Endothelial cell of umbilical vein (primary cell): Measurements from ENCODE around the gene CDH22. TPM values are rescaled to one million over a fixed set of nuclear protein-coding genes. Genes with fewer than 3 reads are reported as not detected.

Source experiments
- BruUV-seq: library from RNA; stranded (reverse); fragments of 400-500 nt; replicated peaks from 2 replicates; lab custom pipeline; 2021; lab: Mats Ljungman, UMichigan
- CTCF ChIA-PET: fragments of 300-600, 350-600 bp; sonication (Branson Sonifier 250); formaldehyde crosslinking; loops from one replicate; lab custom pipeline; 2021; ENCODE audit warnings: antibody characterized with exemption, inconsistent platforms; lab: Charles Lee
- POLR2A ChIA-PET: fragments of 300-600, 350-600 bp; sonication (Branson Sonifier 250); formaldehyde crosslinking; loops from one replicate; lab custom pipeline; 2021; ENCODE audit warnings: antibody characterized with exemption, inconsistent platforms; lab: Charles Lee
- DNase-seq: peaks from one replicate; pipeline ENCODE4 v3.0.0-alpha.2; 2011; ENCODE audit warnings: low read depth, low spot score
- FAIRE-seq: peaks from 2 replicates; lab custom pipeline; 2011; peaks lifted over from hg19 to GRCh38; lab: Jason Lieb, UNC
- H2AFZ ChIP-seq: 2 replicates; pipeline ENCODE4 v1.6.0; 2012; ENCODE audit warnings: low read depth, low read length, control low read depth, inconsistent platforms
- H3K27ac ChIP-seq: 2 replicates; pipeline ENCODE4 v1.5.1; 2011; ENCODE audit warnings: low read depth, mild to moderate bottlenecking, control low read depth, low read length, moderate library complexity; ENCODE audit not compliant: insufficient read depth
- H3K27me3 ChIP-seq, 2 experiments: 2 replicates each; pipeline versions ENCODE4 v1.6.0 to v1.6.1; 2011; ENCODE audit warnings: low read length in 2 of 2, mixed read lengths in 1 of 2; ENCODE audit not compliant: control insufficient read depth in 2 of 2, insufficient read depth in 2 of 2
- H3K36me3 ChIP-seq, 2 experiments: 2 replicates in 1 of 2; 3 replicates in 1 of 2; pipeline ENCODE4 v1.5.1; 2011; ENCODE audit warnings: low read length in 2 of 2, mild to moderate bottlenecking in 1 of 2, moderate library complexity in 1 of 2; ENCODE audit not compliant: control insufficient read depth in 2 of 2, insufficient read depth in 2 of 2; ENCODE audit errors: extremely low read depth in 1 of 2
- H3K4me1 ChIP-seq: 3 replicates; pipeline ENCODE4 v1.5.1; 2011; ENCODE audit warnings: mild to moderate bottlenecking, low read length; ENCODE audit not compliant: control insufficient read depth, insufficient read depth; ENCODE audit errors: extremely low read depth
- H3K4me2 ChIP-seq: 2 replicates; pipeline ENCODE4 v1.6.1; 2011; ENCODE audit warnings: low read length, control low read depth, mixed read lengths; ENCODE audit not compliant: insufficient read depth
- H3K4me3 ChIP-seq, 3 experiments: fragments of 200-600 bp in 1 of 3; sonication (generic), shearing (Covaris generic) in 1 of 3; replicated peaks in 1 of 3; 2 replicates each; pipeline ENCODE4 v1.5.1; 2011 to 2016; ENCODE audit warnings: control low read depth in 3 of 3, low read length in 3 of 3, mild to moderate bottlenecking in 2 of 3, inconsistent platforms in 1 of 3, low read depth in 1 of 3, moderate library complexity in 1 of 3; ENCODE audit not compliant: insufficient read depth in 1 of 3
- H3K79me2 ChIP-seq: 2 replicates; pipeline ENCODE4 v1.6.0; 2012; ENCODE audit warnings: low read length, inconsistent platforms; ENCODE audit not compliant: control insufficient read depth, insufficient read depth
- H3K9ac ChIP-seq: replicated peaks from 2 replicates; pipeline ENCODE3; 2011; ENCODE audit warnings: low read length, control low read depth; ENCODE audit not compliant: insufficient read depth; ENCODE audit errors: extremely low read depth
- H3K9me1 ChIP-seq: replicated peaks from 3 replicates; pipeline ENCODE4 v1.6.0; 2011; ENCODE audit warnings: mild to moderate bottlenecking, low read length; ENCODE audit not compliant: control insufficient read depth, insufficient read depth; ENCODE audit errors: extremely low read depth
- H3K9me3 ChIP-seq: replicated peaks from 2 replicates; pipeline ENCODE4 v1.5.1; 2012; ENCODE audit warnings: low read length, inconsistent platforms; ENCODE audit not compliant: control insufficient read depth, insufficient read depth
- H4K20me1 ChIP-seq: replicated peaks from 2 replicates; pipeline ENCODE3; 2011; ENCODE audit warnings: mild to moderate bottlenecking, low read length; ENCODE audit not compliant: control insufficient read depth, insufficient read depth; ENCODE audit errors: extremely low read depth
- CTCF ChIP-seq, 2 donors: IDR thresholded peaks; 1 replicate in 1 of 2; 2 replicates in 1 of 2; pipeline ENCODE4 v1.5.1; 2011; ENCODE audit warnings: low read length in 2 of 2, mild to moderate bottlenecking in 2 of 2, moderate library complexity in 2 of 2, control low read depth in 1 of 2, inconsistent platforms in 1 of 2, low read depth in 1 of 2; ENCODE audit not compliant: insufficient read depth in 1 of 2; ENCODE audit errors: extremely low read depth in 1 of 2
- EZH2 ChIP-seq: IDR thresholded peaks from 2 replicates; pipeline ENCODE4 v1.6.1; 2012; ENCODE audit warnings: borderline replicate concordance, low read depth, mild to moderate bottlenecking, moderate library complexity, low read length, inconsistent platforms; ENCODE audit not compliant: severe bottlenecking
- FOS ChIP-seq: IDR thresholded peaks from 2 replicates; pipeline ENCODE4 v1.6.1; 2011; ENCODE audit warnings: mild to moderate bottlenecking, low read length, moderate library complexity, borderline replicate concordance; ENCODE audit not compliant: insufficient read depth
- GATA2 ChIP-seq: IDR thresholded peaks from 2 replicates; pipeline ENCODE4 v1.7.0; 2011; ENCODE audit warnings: low read depth, mild to moderate bottlenecking, moderate library complexity, mixed read lengths, low read length; ENCODE audit not compliant: insufficient read length, insufficient read depth
- JUN ChIP-seq: IDR thresholded peaks from 2 replicates; pipeline ENCODE4 v1.6.1; 2011; ENCODE audit warnings: borderline replicate concordance, low read depth; ENCODE audit not compliant: insufficient read length, insufficient read depth
- MAX ChIP-seq: IDR thresholded peaks from 2 replicates; pipeline ENCODE4 v1.6.1; 2011; ENCODE audit not compliant: insufficient read depth, insufficient read length
- MYC ChIP-seq: IDR thresholded peaks from one replicate; pipeline ENCODE4 v1.6.1; 2011; ENCODE audit warnings: mild to moderate bottlenecking, low read depth, low read length
- POLR2A ChIP-seq: IDR thresholded peaks from 2 replicates; pipeline ENCODE4 v1.6.1; 2012; ENCODE audit warnings: low read depth, mild to moderate bottlenecking, control low read depth, low read length
- POLR2AphosphoS5 ChIP-seq: IDR thresholded peaks from 2 replicates; pipeline ENCODE4 v1.6.1; 2012; ENCODE audit warnings: low read depth, mild to moderate bottlenecking, control low read depth, low read length, moderate library complexity; ENCODE audit not compliant: insufficient read depth
- dilution Hi-C: fragments of 300-500 bp; cut with MboI; formaldehyde crosslinking; loops from one replicate; pipeline ENCODE4 v1.15.0; 2019; ENCODE audit warnings: low sequenced_read_pairs; ENCODE audit not compliant: extremely low pct_ligation_motif_present
- intact Hi-C: fragments of 100-400 bp; cut with micrococcal nuclease; formaldehyde crosslinking; loops from one replicate; pipeline ENCODE4 v1.10.0; 2022
- polyA plus RNA-seq, 4 experiments: library from polyadenylated mRNA; depleted of rRNA in 3 of 4; stranded (reverse) in 3 of 4; unstranded in 1 of 4; fragments of >200 nt; gene quantifications; 2 replicates each; pipeline versions ENCODE4 v1.2.1 to v1.2.3, GENCODE V29; 2011 to 2012; ENCODE audit warnings: missing spikeins in 1 of 4
- total RNA-seq: library from RNA; stranded (reverse); gene quantifications from 2 replicates; pipeline ENCODE4 v1.2.3, GENCODE V29; 2021

Gene CDH22
- total and polyA plus RNA-seq, 2 donors (not counting 3 experiments of a cell fraction or from before 2014, with no cell fraction given), result not detected

DNA sequence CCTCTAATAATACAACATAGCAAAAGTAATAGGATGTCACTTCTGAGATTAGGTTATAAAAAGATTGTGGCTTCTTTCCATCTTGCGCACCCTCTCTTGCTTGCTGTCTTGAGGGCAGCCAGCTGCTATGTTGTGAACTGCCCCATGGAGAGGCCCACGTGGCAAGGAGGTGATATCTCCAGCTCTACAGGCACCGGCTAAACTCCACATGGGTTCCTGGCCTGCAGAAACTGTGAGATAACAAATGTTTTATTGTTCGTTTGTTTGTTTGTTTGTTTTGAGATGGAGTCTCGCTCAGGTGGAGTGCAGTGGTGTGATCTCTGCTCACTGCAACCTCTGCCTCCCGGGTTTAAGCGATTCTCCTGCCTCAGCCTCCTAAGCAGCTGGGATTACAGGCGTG, 152.2 kb downstream of the CDH22 start:
- Histone ChIP-seq H3K36me3 (no peaks in the 10 kb centered on the region), H3K4me3 (no peak overlapping the region), H3K9ac (no peak overlapping the region), H4K20me1 (no peaks in the 10 kb centered on the region), H3K4me1 (no peaks in the 10 kb centered on the region), H3K9me3 (no peaks in the 10 kb centered on the region), H3K79me2 (no peaks in the 10 kb centered on the region), H3K27ac (no peak overlapping the region), H3K27me3 (no peaks in the 10 kb centered on the region), H3K9me1 (no peaks in the 10 kb centered on the region), H3K4me2 (no peak overlapping the region), H2AFZ (no peak overlapping the region)
- dilution Hi-C loops, result no loop called here
- CTCF ChIA-PET, result interaction anchor here (1.5 kb wide), 1 partner anchor 11 kb away, joined by 3 read pairs; no protein-coding TSS in a partner anchor
- no peak for FAIRE-seq
- intact Hi-C loops, result no loop called here
- POLR2A ChIA-PET, result no interaction called here
- DNase-seq, result no peak
- TF ChIP-seq MYC, result no peak
- no peak for TF ChIP-seq POLR2A
- no peak for TF ChIP-seq MAX
- no peak for TF ChIP-seq CTCF (IDR thresholded peaks at IDR 0.05; ENCODE audit: extremely low read depth in 1 of 2, insufficient read depth in 1 of 2, low read depth in 1 of 2, low read length in 2 of 2)
- no peak for TF ChIP-seq JUN
- TF ChIP-seq EZH2, result no peak
- no peak for TF ChIP-seq POLR2AphosphoS5
- no peak for TF ChIP-seq FOS
- no peak for TF ChIP-seq GATA2
- no TSS peak for BruUV-seq
